H1 (cell line): ENCODE data around the gene FAM184B. TPM values are rescaled to one million over a fixed set of nuclear protein-coding genes. Genes with fewer than 3 reads are reported as not detected.

ENCODE experiments used
- CTCF ChIA-PET: fragments of 300-600 bp; sonication (Branson Sonifier 250); formaldehyde crosslinking; loops from one replicate; lab custom pipeline; 2021; ENCODE audit not compliant: partially characterized antibody; lab: Charles Lee
- POLR2A ChIA-PET: fragments of 300-600 bp; sonication (Branson Sonifier 250); formaldehyde crosslinking; loops from one replicate; lab custom pipeline; 2021; ENCODE audit warnings: inconsistent platforms; ENCODE audit not compliant: partially characterized antibody; lab: Charles Lee
- DNase-seq, 2 experiments: peaks; one replicate each; pipeline versions ENCODE4 v3.0.0 to v3.0.0-alpha.2; 2010 to 2022; ENCODE audit warnings: low spot score in 2 of 2, low read depth in 1 of 2, mixed read lengths in 1 of 2
- FAIRE-seq: peaks from 2 replicates; lab custom pipeline; 2011; peaks lifted over from hg19 to GRCh38; lab: Jason Lieb, UNC
- H2AFZ ChIP-seq: 2 replicates; pipeline ENCODE4 v1.8.1; 2012; ENCODE audit warnings: low read length, inconsistent platforms
- H2AK5ac ChIP-seq: 2 replicates; pipeline ENCODE4 v1.6.1; 2013; ENCODE audit warnings: low read depth, low read length
- H2BK120ac ChIP-seq: replicated peaks from 2 replicates; pipeline ENCODE3; 2013; ENCODE audit warnings: low read depth, low read length, inconsistent platforms
- H2BK12ac ChIP-seq: 2 replicates; pipeline ENCODE4 v1.6.1; 2013; ENCODE audit warnings: low read depth, low read length
- H2BK15ac ChIP-seq: 2 replicates; pipeline ENCODE4 v1.6.1; 2013; ENCODE audit warnings: low read length
- H2BK20ac ChIP-seq: 2 replicates; pipeline ENCODE4 v1.6.1; 2013; ENCODE audit warnings: low read length
- H2BK5ac ChIP-seq: 2 replicates; pipeline ENCODE4 v1.6.1; 2013; ENCODE audit warnings: low read depth, low read length
- H3K14ac ChIP-seq: 2 replicates; pipeline ENCODE4 v1.6.1; 2013; ENCODE audit warnings: inconsistent platforms; ENCODE audit not compliant: insufficient read length
- H3K18ac ChIP-seq: 2 replicates; pipeline ENCODE4 v1.6.1; 2013; ENCODE audit warnings: low read length; ENCODE audit errors: extremely low read depth
- H3K23ac ChIP-seq: 2 replicates; pipeline ENCODE4 v1.6.1; 2013; ENCODE audit warnings: inconsistent platforms; ENCODE audit not compliant: insufficient read length
- H3K23me2 ChIP-seq: 2 replicates; pipeline ENCODE4 v1.6.1; 2013; ENCODE audit warnings: low read depth, low read length
- H3K27ac ChIP-seq: 2 replicates; pipeline ENCODE4 v1.6.1; 2011; ENCODE audit warnings: low read depth, low read length, inconsistent platforms
- H3K27me3 ChIP-seq, 4 experiments: replicated peaks in 1 of 4; 1 replicate in 1 of 4; 2 replicates in 3 of 4; pipeline versions ENCODE4 v1.6.1 to v1.8.1; 2011 to 2013; ENCODE audit warnings: low read length in 3 of 4, mild to moderate bottlenecking in 3 of 4, inconsistent platforms in 2 of 4, mixed read lengths in 2 of 4, moderate library complexity in 1 of 4; ENCODE audit not compliant: control insufficient read depth in 3 of 4, insufficient read depth in 3 of 4; ENCODE audit errors: extremely low read depth in 1 of 4
- H3K36me3 ChIP-seq, 4 experiments: 2 replicates each; pipeline versions ENCODE4 v1.6.1 to v1.8.1; 2011 to 2013; ENCODE audit warnings: mild to moderate bottlenecking in 4 of 4, low read length in 3 of 4, moderate library complexity in 2 of 4, control low read depth in 1 of 4, inconsistent platforms in 1 of 4; ENCODE audit not compliant: insufficient read depth in 4 of 4, control insufficient read depth in 2 of 4
- H3K4ac ChIP-seq: replicated peaks from 2 replicates; pipeline ENCODE3; 2013; ENCODE audit warnings: low read length, low read depth, mixed read lengths, inconsistent platforms; ENCODE audit not compliant: insufficient read length
- H3K4me1 ChIP-seq, 4 experiments: replicated peaks in 1 of 4; 1 replicate in 1 of 4; 2 replicates in 3 of 4; pipeline versions ENCODE4 v1.6.1 to v1.8.1; 2011 to 2013; ENCODE audit warnings: low read length in 3 of 4, inconsistent platforms in 2 of 4, mixed read lengths in 1 of 4; ENCODE audit not compliant: insufficient read depth in 4 of 4, control insufficient read depth in 3 of 4
- H3K4me2 ChIP-seq, 2 experiments: 2 replicates each; pipeline versions ENCODE4 v1.6.1 to v1.8.1; 2011 to 2013; ENCODE audit warnings: low read depth in 2 of 2, low read length in 2 of 2, control low read depth in 1 of 2, inconsistent platforms in 1 of 2, mild to moderate bottlenecking in 1 of 2; ENCODE audit not compliant: insufficient read depth in 1 of 2
- H3K4me3 ChIP-seq, 4 experiments: fragments of 200-600, 300-600 bp in 1 of 4; sonication (generic), shearing (Covaris generic), sonication (Bioruptor Twin) in 1 of 4; 2 replicates each; pipeline versions ENCODE4 v1.5.1 to v1.8.1; 2011 to 2016; ENCODE audit warnings: low read length in 4 of 4, low read depth in 3 of 4, control low read depth in 2 of 4, inconsistent platforms in 2 of 4, mild to moderate bottlenecking in 2 of 4, mixed read lengths in 1 of 4, moderate library complexity in 1 of 4; ENCODE audit not compliant: insufficient read depth in 2 of 4; ENCODE audit errors: extremely low read depth in 1 of 4
- H3K56ac ChIP-seq: replicated peaks from 2 replicates; pipeline ENCODE3; 2013; ENCODE audit warnings: low read depth, mild to moderate bottlenecking, mixed read lengths, low read length, inconsistent platforms; ENCODE audit not compliant: insufficient read length
- H3K79me1 ChIP-seq: 2 replicates; pipeline ENCODE4 v1.6.1; 2013; ENCODE audit warnings: low read depth, low read length, control low read depth
- H3K79me2 ChIP-seq, 2 experiments: 2 replicates each; pipeline versions ENCODE4 v1.6.1 to v1.8.1; 2012 to 2013; ENCODE audit warnings: low read length in 2 of 2, mild to moderate bottlenecking in 2 of 2, inconsistent platforms in 1 of 2; ENCODE audit not compliant: insufficient read depth in 2 of 2, control insufficient read depth in 1 of 2
- H3K9ac ChIP-seq, 4 experiments: replicated peaks in 1 of 4; 1 replicate in 1 of 4; 2 replicates in 3 of 4; pipeline versions ENCODE4 v1.6.1 to v1.8.1; 2011 to 2013; ENCODE audit warnings: low read depth in 3 of 4, low read length in 3 of 4, control low read depth in 2 of 4, mild to moderate bottlenecking in 2 of 4, moderate library complexity in 2 of 4, inconsistent platforms in 1 of 4; ENCODE audit errors: extremely low read depth in 1 of 4
- H3K9me3 ChIP-seq, 2 experiments: 2 replicates each; pipeline versions ENCODE4 v1.6.1 to v1.8.1; 2012 to 2013; ENCODE audit warnings: mild to moderate bottlenecking in 2 of 2, moderate library complexity in 2 of 2, control low read depth in 1 of 2, inconsistent platforms in 1 of 2, low read depth in 1 of 2, low read length in 1 of 2, mixed read lengths in 1 of 2; ENCODE audit not compliant: insufficient read depth in 2 of 2
- H4K20me1 ChIP-seq, 2 experiments: replicated peaks in 1 of 2; 2 replicates each; pipeline versions ENCODE3 to v1.8.1; 2011 to 2013; ENCODE audit warnings: inconsistent platforms in 2 of 2, low read length in 2 of 2, mild to moderate bottlenecking in 1 of 2; ENCODE audit not compliant: insufficient read depth in 2 of 2, control insufficient read depth in 1 of 2
- H4K5ac ChIP-seq: 2 replicates; pipeline ENCODE4 v1.6.1; 2013; ENCODE audit warnings: low read length, low read depth, mixed read lengths, inconsistent platforms; ENCODE audit not compliant: insufficient read length
- H4K8ac ChIP-seq: 2 replicates; pipeline ENCODE4 v1.8.0; 2013; ENCODE audit warnings: mild to moderate bottlenecking, moderate library complexity, low read length, inconsistent platforms; ENCODE audit not compliant: insufficient read depth; ENCODE audit errors: extremely low read depth
- H4K91ac ChIP-seq: replicated peaks from 2 replicates; pipeline ENCODE3; 2013; ENCODE audit warnings: low read length, mixed read lengths, inconsistent platforms; ENCODE audit not compliant: insufficient read length
- CREB1 ChIP-seq: IDR thresholded peaks from 2 replicates; pipeline ENCODE4 v1.6.1; 2012; ENCODE audit warnings: inconsistent platforms
- EGR1 ChIP-seq: IDR thresholded peaks from 2 replicates; pipeline ENCODE4 v1.6.1; 2011; ENCODE audit warnings: low read depth, low read length, borderline replicate concordance
- EP300 ChIP-seq, 2 experiments: IDR thresholded peaks; 1 replicate in 1 of 2; 2 replicates in 1 of 2; pipeline ENCODE4 v1.6.1; 2011 to 2012; ENCODE audit warnings: low read depth in 2 of 2, low read length in 2 of 2, mild to moderate bottlenecking in 2 of 2, borderline replicate concordance in 1 of 2, inconsistent platforms in 1 of 2, moderate library complexity in 1 of 2
- EZH2 ChIP-seq: fragments of 200-600 bp; sonication (generic); IDR thresholded peaks from 2 replicates; pipeline ENCODE4 v1.7.1; 2012; ENCODE audit warnings: low read depth, mild to moderate bottlenecking, moderate library complexity, low read length, inconsistent platforms; ENCODE audit not compliant: severe bottlenecking
- HDAC2 ChIP-seq, 2 experiments: fragments of 300-600 bp in 1 of 2; sonication (generic) in 1 of 2; IDR thresholded peaks; 2 replicates each; pipeline ENCODE4 v1.6.1; 2011 to 2012; ENCODE audit warnings: low read depth in 2 of 2, low read length in 2 of 2, mild to moderate bottlenecking in 2 of 2, moderate library complexity in 2 of 2, borderline replicate concordance in 1 of 2, inconsistent platforms in 1 of 2
- JUND ChIP-seq: IDR thresholded peaks from 2 replicates; pipeline ENCODE4 v1.6.1; 2011; ENCODE audit warnings: mild to moderate bottlenecking, improper control_type of control experiment, low read length
- KDM4A ChIP-seq: IDR thresholded peaks from one replicate; pipeline ENCODE4 v1.7.1; 2012; ENCODE audit warnings: low read depth, mild to moderate bottlenecking, moderate library complexity, low read length, inconsistent platforms; ENCODE audit not compliant: severe bottlenecking
- KDM5A ChIP-seq: fragments of 200-600 bp; IDR thresholded peaks from 2 replicates; pipeline ENCODE4 v1.7.1; 2012; ENCODE audit warnings: mild to moderate bottlenecking, low read length, inconsistent platforms, mixed read lengths
- PHF8 ChIP-seq: fragments of 200-600 bp; sonication (generic); conservative IDR thresholded peaks from 2 replicates; pipeline ENCODE4 v1.7.1; 2012; ENCODE audit warnings: low read depth, mild to moderate bottlenecking, inconsistent platforms, low read length, moderate library complexity
- RXRA ChIP-seq: IDR thresholded peaks from 2 replicates; pipeline ENCODE4 v1.6.1; 2011; ENCODE audit warnings: low read depth, mild to moderate bottlenecking, low read length, moderate library complexity; ENCODE audit not compliant: insufficient read depth
- SAP30 ChIP-seq: fragments of 300-600 bp; sonication (generic); IDR thresholded peaks from 2 replicates; pipeline ENCODE4 v1.7.1; 2012; ENCODE audit warnings: low read length, moderate library complexity, mild to moderate bottlenecking, inconsistent platforms; ENCODE audit not compliant: insufficient read depth, insufficient replicate concordance
- TAF1 ChIP-seq: IDR thresholded peaks from 2 replicates; pipeline ENCODE4 v1.6.1; 2011; ENCODE audit warnings: mild to moderate bottlenecking, low read depth, low read length
- TAF7 ChIP-seq: optimal IDR thresholded peaks from 2 replicates; pipeline ENCODE3; 2011; ENCODE audit warnings: low read depth, mild to moderate bottlenecking, inconsistent platforms, low read length, moderate library complexity, borderline replicate concordance
- YY1 ChIP-seq: IDR thresholded peaks from 2 replicates; pipeline ENCODE4 v1.6.1; 2011; ENCODE audit warnings: low read depth, mild to moderate bottlenecking, low read length
- WGBS, 2 experiments: shearing (Covaris generic) in 1 of 2; methylation state at CpG; one replicate each; pipeline versions ENCODE4 v1.1.6 to v1.1.7; 2013 to 2015; ENCODE audit warnings: low lambda C conversion rate in 2 of 2, mixed read lengths in 2 of 2, inconsistent platforms in 1 of 2, low coverage in 1 of 2, missing lambda C conversion rate in 1 of 2; ENCODE audit not compliant: insufficient replicate concordance in 2 of 2, insufficient coverage in 1 of 2, insufficient read length in 1 of 2; ENCODE audit errors: extremely low coverage in 1 of 2, missing lambda C conversion rate in 1 of 2; 5-methylcytosine and 5-hydroxymethylcytosine counted together
- polyA plus RNA-seq, 7 experiments: library from polyadenylated mRNA; depleted of rRNA in 3 of 7; stranded (reverse) in 5 of 7; unstranded in 2 of 7; fragments of >200 nt in 5 of 7; fragments of 200-250 nt in 2 of 7; gene quantifications; 1 replicate in 5 of 7; 2 replicates in 1 of 7; 4 replicates in 1 of 7; pipeline versions ENCODE4 v1.2.1 to v1.2.3, GENCODE V29; 2011 to 2013; ENCODE audit warnings: missing spikeins in 2 of 7, mixed read lengths in 2 of 7
- total RNA-seq: library from RNA; stranded (reverse); fragmentation: NEBNext Ultra II Directional; extraction: Animal tissue kit (Norgen Biotek cat#: 25700); gene quantifications from 2 replicates; pipeline ENCODE4 v1.2.1, GENCODE V29; 2021

FAM184B gene
- total and polyA plus RNA-seq, 2 of the 8 experiments (the other 6 are each of a cell fraction or from before 2014, with no cell fraction given), result 0.05 to 0.39 TPM

GRCh38 chr4:17786567-17786966, 5.1 kb upstream of the FAM184B start:
- Histone ChIP-seq H4K91ac (no peak overlapping the region), H2AK5ac (no peak overlapping the region), H3K36me3 (no peaks in the 10 kb centered on the region), H4K5ac (no peak overlapping the region), H3K56ac (no peak overlapping the region), H3K27ac (no peak overlapping the region), H4K20me1 (peaks cover 0 to 1% of the 10 kb centered on the region in 2 experiments), H2BK20ac (no peak overlapping the region), H3K27me3 (peaks cover 4 to 14% (median 12%) of the 10 kb centered on the region in 4 experiments), H4K8ac (no peak overlapping the region), H3K23me2 (peaks cover 6% of the 10 kb centered on the region; the same call in 1 of the 2 replicates), H3K79me1 (no peaks in the 10 kb centered on the region), H2BK12ac (no peak overlapping the region), H3K9ac (no peak overlapping the region), H3K23ac (no peak overlapping the region), H2AFZ (no peak overlapping the region), H2BK15ac (no peak overlapping the region), H2BK5ac (no peak overlapping the region), H3K4me3 (no peak overlapping the region), H2BK120ac (no peak overlapping the region), H3K4ac (no peak overlapping the region), H3K14ac (no peak overlapping the region), H3K18ac (no peak overlapping the region), H3K79me2 (no peaks in the 10 kb centered on the region), H3K9me3 (no peaks in the 10 kb centered on the region), H3K4me1 (peaks cover 0 to 2% (median 0%) of the 10 kb centered on the region in 4 experiments; a peak in 3 of 7 replicates), H3K4me2 (no peak overlapping the region)
- FAIRE-seq (no peak), DNase-seq (no peak)
- WGBS, 2 experiments, result 90% methylated on average over 5 of the region's 5 CpGs; no CpG with 5 or more reads in 1 of the 2 experiments
- no peak for TF ChIP-seq TAF7
- no peak for TF ChIP-seq SAP30
- TF ChIP-seq EP300 (IDR thresholded peaks at IDR 0.05; ENCODE audit: borderline replicate concordance in 1 of 2, low read depth in 2 of 2, low read length in 2 of 2), result no peak
- no peak for TF ChIP-seq KDM5A
- TF ChIP-seq EZH2, result no peak
- TF ChIP-seq HDAC2 (IDR thresholded peaks at IDR 0.05; ENCODE audit: borderline replicate concordance in 1 of 2, low read depth in 2 of 2, low read length in 2 of 2), result no peak
- TF ChIP-seq PHF8, result no peak
- no peak for TF ChIP-seq YY1
- no peak for TF ChIP-seq EGR1
- TF ChIP-seq RXRA, result no peak
- no peak for TF ChIP-seq KDM4A
- no peak for TF ChIP-seq TAF1
- no peak for TF ChIP-seq CREB1
- no peak for TF ChIP-seq JUND
- POLR2A ChIA-PET, result no interaction called here
- CTCF ChIA-PET, result interaction anchor here (0.5 to 1.4 kb wide), 4 partner anchors 9 to 1022 kb away, joined by 3 to 5 read pairs (median 3); no protein-coding TSS in a partner anchor
